Thoracic aorta (tissue), 2 donors: ENCODE data around the gene ARHGDIG. TPM values are rescaled to one million over a fixed set of nuclear protein-coding genes. Genes with fewer than 3 reads are reported as not detected.

Source experiments
- ATAC-seq: fragments of 150-250 bp; one replicate; pipeline ENCODE4 v1.8.0; 2017; ENCODE audit warnings: low read depth; ENCODE audit not compliant: insufficient number of reproducible peaks, low FRiP score
- DNase-seq: peaks from one replicate; pipeline ENCODE4 v3.0.0-alpha.2; 2020; ENCODE audit warnings: low spot score
- H3K27ac ChIP-seq, 2 donors: fragments of 200-600 bp; sonication (generic); 1 replicate in 1 of 2; 2 replicates in 1 of 2; pipeline ENCODE4 v1.5.1; 2016; ENCODE audit warnings: mild to moderate bottlenecking in 2 of 2, moderate library complexity in 2 of 2
- H3K27me3 ChIP-seq: fragments of 200-600 bp; sonication (generic); replicated peaks from 2 replicates; pipeline ENCODE4 v1.6.0; 2016; ENCODE audit warnings: mild to moderate bottlenecking; ENCODE audit not compliant: insufficient read depth
- H3K36me3 ChIP-seq: fragments of 200-600 bp; sonication (generic); one replicate; pipeline ENCODE4 v1.5.1; 2016
- H3K4me1 ChIP-seq, 2 donors: fragments of 200-600 bp; sonication (generic); 1 replicate in 1 of 2; 2 replicates in 1 of 2; pipeline versions ENCODE4 v1.5.1 to v1.6.0; 2016; ENCODE audit warnings: low read depth in 2 of 2, mild to moderate bottlenecking in 1 of 2; ENCODE audit not compliant: control insufficient read depth in 1 of 2
- H3K4me3 ChIP-seq: fragments of 200-600 bp; sonication (generic); 2 replicates; pipeline ENCODE4 v1.5.1; 2016; ENCODE audit warnings: mild to moderate bottlenecking
- H3K9me3 ChIP-seq: fragments of 200-600 bp; sonication (generic); 2 replicates; pipeline ENCODE4 v1.5.1; 2016
- total RNA-seq, 2 donors: library from RNA; depleted of rRNA; stranded (reverse); fragments of >200 nt; gene quantifications; one replicate each; pipeline versions ENCODE4 v1.1.0 to v1.2.3, GENCODE V29; 2016
- TF ChIP-seq, protein P1 (sequence below): fragments of 200-600 bp; sonication (generic); IDR thresholded peaks from one replicate; pipeline ENCODE4 v1.5.1; 2019; ENCODE audit warnings: antibody characterized with exemption

Gene ARHGDIG
- total RNA-seq, 2 donors from 2014 or later, result not detected

DNA sequence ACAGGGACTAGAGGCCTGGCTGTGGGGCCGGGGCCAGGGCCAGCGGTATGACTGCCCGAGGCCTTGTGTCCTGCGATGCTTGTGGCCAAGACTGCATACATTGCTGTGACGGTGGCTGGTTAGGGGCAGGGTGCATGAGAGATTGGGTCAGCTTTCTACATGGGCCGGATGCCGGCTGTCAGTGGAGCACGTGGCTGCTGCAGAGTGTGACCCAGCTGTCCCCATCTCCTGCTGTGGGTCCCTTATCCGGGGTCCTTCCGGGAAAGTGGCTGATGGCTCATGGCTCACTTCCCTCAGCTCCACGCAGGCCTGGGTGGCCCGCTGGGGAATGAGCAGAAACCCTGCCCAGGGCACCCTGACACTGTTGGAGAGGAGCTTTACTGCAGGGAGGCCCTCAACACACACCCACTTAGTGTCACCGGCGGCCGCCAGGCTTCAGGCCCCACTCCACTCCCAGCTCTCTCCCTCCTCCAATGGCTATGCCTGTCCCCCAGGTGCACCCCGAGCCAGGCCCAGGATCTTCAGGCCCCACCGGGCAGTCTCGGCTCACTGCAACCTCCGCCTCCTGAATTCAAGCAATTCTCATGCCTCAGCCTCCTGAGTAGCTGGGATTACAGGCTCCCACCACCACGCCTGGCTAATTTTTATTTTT is 3.8 kb upstream of the ARHGDIG start:
- ATAC-seq, result no peak
- no peak overlapping the region for H3K4me3 ChIP-seq
- H3K27ac ChIP-seq, result no peak overlapping the region

DNA sequence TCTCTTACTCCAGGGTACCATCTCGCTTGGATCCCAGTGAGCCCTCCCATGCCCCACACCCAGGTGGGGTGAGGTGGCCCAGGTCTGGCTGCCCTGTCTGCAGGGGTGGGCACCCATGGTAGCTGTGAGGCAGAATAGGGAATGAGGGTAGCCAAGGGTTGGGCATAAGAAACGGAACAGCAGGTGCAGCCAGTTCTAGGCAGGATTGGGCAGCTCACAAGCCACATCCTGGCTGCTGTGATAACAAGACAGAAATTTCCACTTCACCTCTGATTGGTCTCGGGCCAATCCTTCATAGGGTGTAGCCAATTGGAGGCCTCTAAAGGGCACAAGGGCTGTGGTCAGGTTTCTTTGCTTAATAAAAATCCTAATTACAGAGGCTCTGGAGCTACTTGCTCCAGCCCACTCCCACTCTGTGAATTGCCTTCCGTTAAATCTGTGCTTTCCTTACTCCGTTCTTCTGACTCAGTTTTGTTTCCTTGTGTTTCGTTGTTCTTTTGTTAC is 1.5 kb upstream of the ARHGDIG start:
- H3K4me3 ChIP-seq, result no peak overlapping the region
- H3K36me3 ChIP-seq, result no peaks in the 10 kb centered on the region
- H3K27me3 ChIP-seq, result no peaks in the 10 kb centered on the region
- H3K9me3 ChIP-seq, result no peaks in the 10 kb centered on the region
- H3K27ac ChIP-seq, result no peak overlapping the region
- peaks cover 0 to 19% of the 10 kb centered on the region in 2 donors for H3K4me1 ChIP-seq
- DNase-seq (no peak), ATAC-seq (no peak)
- TF ChIP-seq, protein P1, sequence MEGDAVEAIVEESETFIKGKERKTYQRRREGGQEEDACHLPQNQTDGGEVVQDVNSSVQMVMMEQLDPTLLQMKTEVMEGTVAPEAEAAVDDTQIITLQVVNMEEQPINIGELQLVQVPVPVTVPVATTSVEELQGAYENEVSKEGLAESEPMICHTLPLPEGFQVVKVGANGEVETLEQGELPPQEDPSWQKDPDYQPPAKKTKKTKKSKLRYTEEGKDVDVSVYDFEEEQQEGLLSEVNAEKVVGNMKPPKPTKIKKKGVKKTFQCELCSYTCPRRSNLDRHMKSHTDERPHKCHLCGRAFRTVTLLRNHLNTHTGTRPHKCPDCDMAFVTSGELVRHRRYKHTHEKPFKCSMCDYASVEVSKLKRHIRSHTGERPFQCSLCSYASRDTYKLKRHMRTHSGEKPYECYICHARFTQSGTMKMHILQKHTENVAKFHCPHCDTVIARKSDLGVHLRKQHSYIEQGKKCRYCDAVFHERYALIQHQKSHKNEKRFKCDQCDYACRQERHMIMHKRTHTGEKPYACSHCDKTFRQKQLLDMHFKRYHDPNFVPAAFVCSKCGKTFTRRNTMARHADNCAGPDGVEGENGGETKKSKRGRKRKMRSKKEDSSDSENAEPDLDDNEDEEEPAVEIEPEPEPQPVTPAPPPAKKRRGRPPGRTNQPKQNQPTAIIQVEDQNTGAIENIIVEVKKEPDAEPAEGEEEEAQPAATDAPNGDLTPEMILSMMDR, result no peak

More for the DNA sequence above, 3.8 kb upstream of the ARHGDIG start:
- no peaks in the 10 kb centered on the region for H3K27me3 ChIP-seq
- peaks cover 0 to 19% of the 10 kb centered on the region in 2 donors for H3K4me1 ChIP-seq
- TF ChIP-seq, protein P1, result no peak
- H3K36me3 ChIP-seq, result no peaks in the 10 kb centered on the region
- no peaks in the 10 kb centered on the region for H3K9me3 ChIP-seq
- no peak for DNase-seq

DNA sequence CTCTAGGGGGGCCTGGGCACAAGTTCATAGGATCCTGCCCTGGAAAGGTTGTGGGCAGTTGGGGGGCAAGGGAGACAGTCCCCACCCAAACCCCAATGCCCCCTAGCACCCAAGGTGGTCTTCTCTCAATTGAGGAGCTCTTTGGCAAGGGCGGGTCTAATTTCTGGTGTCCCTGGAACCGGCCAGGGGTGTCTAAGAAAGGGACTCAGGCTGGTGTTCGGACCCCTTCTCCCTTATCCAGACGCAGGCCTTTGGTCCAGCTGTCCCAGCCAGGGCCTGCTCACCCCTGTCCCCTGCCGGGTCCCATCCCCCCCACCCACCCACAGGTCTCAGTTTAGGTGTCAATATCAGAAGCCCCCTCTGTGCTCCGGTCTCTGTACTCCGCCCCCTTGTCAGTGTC is 860 bp upstream of the ARHGDIG start:
- no peak for ATAC-seq
- TF ChIP-seq, protein P1, result no peak
- no peaks in the 10 kb centered on the region for H3K36me3 ChIP-seq
- no peaks in the 10 kb centered on the region for H3K9me3 ChIP-seq
- H3K4me3 ChIP-seq, result no peak overlapping the region
- no peak for DNase-seq
- H3K27ac ChIP-seq, result no peak overlapping the region
- peaks cover 0 to 18% of the 10 kb centered on the region in 2 donors for H3K4me1 ChIP-seq
- H3K27me3 ChIP-seq, result no peaks in the 10 kb centered on the region

DNA sequence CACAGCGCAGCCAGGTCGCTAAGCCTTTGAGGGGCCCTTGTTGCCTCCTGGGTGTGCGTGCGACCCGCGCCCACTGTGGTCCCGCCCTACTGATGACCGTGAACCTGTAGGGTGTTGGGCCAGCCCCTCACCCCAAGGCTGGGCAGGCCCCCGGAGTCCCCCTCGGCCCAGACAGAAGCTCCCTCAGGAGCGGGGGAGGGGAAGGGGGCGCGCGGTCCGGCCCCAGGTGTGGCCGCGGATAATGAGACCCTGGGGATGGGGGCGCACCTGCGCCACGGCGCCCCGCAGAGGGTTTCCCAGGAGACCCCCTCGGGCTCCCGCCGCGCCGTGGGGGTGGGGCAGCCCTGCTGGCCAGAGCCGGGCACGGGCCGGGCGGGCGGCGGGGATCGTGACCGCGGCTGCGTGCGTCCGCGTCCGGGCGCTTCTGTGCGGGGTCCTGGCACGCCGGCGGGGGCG is 358 bp upstream of the ARHGDIG start:
- no peak for ATAC-seq
- H3K4me3 ChIP-seq, result no peak overlapping the region
- H3K9me3 ChIP-seq, result no peaks in the 10 kb centered on the region
- DNase-seq, result no peak
- TF ChIP-seq, protein P1, result no peak
- H3K27ac ChIP-seq, result no peak overlapping the region
- H3K4me1 ChIP-seq, result peaks cover 0 to 13% of the 10 kb centered on the region in 2 donors
- no peaks in the 10 kb centered on the region for H3K27me3 ChIP-seq
- H3K36me3 ChIP-seq, result no peaks in the 10 kb centered on the region

DNA sequence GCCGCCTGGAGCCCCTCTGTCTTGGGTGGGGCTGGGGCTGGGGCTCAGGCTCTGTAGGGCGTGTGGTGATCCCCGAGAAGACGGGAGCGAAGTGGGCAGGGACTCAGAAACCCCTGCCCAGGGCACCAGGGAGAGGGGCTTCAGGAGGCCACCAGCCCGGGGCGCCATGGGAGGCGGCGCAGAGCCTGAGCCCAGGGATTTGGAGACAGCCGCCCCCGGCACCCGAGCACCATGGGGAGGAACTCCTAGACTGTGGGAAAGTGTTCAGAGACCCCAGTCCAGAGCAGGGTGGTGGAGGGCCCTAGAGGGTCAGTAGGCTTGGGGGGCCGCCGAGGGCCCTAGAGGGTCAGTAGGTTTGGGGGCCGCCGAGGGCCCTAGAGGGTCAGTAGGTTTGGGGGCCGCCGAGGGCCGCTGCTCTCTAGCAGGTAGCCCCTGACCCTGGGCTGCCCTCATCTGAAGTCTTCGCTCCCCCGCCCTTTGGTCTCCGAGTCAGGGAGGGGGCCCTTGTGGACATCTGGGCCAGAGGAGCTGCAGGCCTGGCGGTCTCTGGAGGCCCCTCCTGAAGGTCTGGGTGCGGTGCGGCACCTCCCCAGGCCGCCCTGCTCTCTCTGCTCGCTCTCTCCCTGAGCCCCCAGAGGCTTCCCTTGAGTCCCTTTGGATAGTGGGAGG is 734 bp downstream of the ARHGDIG start:
- DNase-seq (no peak), ATAC-seq (no peak)
- TF ChIP-seq, protein P1, result no peak
- Histone ChIP-seq H3K9me3 (no peaks in the 10 kb centered on the region), H3K36me3 (no peaks in the 10 kb centered on the region), H3K27ac (no peak overlapping the region), H3K4me3 (peak overlapping the region; percentile 52), H3K4me1 (peaks cover 0 to 10% of the 10 kb centered on the region in 2 donors), H3K27me3 (no peaks in the 10 kb centered on the region)
